HEK293T (cell line): ENCODE data around the gene HOXD12.
A peak's percentile ranks its signal among the peaks of the same experiment; 100 is the strongest.

ENCODE experiments used
- CTCF ChIA-PET: fragments of 350-600 bp; formaldehyde crosslinking; extraction: SDS; loops from one replicate; lab custom pipeline; 2021; ENCODE audit warnings: antibody characterized with exemption, inconsistent platforms; lab: Yijun Ruan, JAX
- POLR2A ChIA-PET: fragments of 350-600 bp; formaldehyde crosslinking; extraction: SDS; loops from one replicate; lab custom pipeline; 2020; ENCODE audit warnings: antibody characterized with exemption, inconsistent platforms; lab: Yijun Ruan, JAX
- DNase-seq: peaks from one replicate; pipeline ENCODE4 v3.0.0; 2012; ENCODE audit warnings: mixed read lengths; ENCODE audit errors: extremely low spot score
- ARNT ChIP-seq: fragments of 450-650 bp; IDR thresholded peaks from 2 replicates; pipeline ENCODE4 v1.6.1; 2017; ENCODE audit warnings: mild to moderate bottlenecking
- BHLHE40 ChIP-seq: fragments of 450-650 bp; IDR thresholded peaks from 2 replicates; pipeline ENCODE4 v1.6.1; 2016; ENCODE audit warnings: mild to moderate bottlenecking, moderate library complexity, borderline replicate concordance
- CTBP1 ChIP-seq: fragments of 450-650 bp; IDR thresholded peaks from 2 replicates; pipeline ENCODE4 v1.6.1; 2016; ENCODE audit warnings: borderline replicate concordance
- ELF4 ChIP-seq: fragments of 450-650 bp; IDR thresholded peaks from 2 replicates; pipeline ENCODE4 v1.6.1; 2017; ENCODE audit warnings: antibody characterized with exemption
- FOXA1 ChIP-seq: fragments of 450-650 bp; IDR thresholded peaks from 2 replicates; pipeline ENCODE4 v1.6.1; 2016; ENCODE audit warnings: mild to moderate bottlenecking
- FOXK2 ChIP-seq: fragments of 450-650 bp; IDR thresholded peaks from 2 replicates; pipeline ENCODE4 v1.6.1; 2016; ENCODE audit warnings: mild to moderate bottlenecking
- FOXM1 ChIP-seq: fragments of 450-650 bp; IDR thresholded peaks from 2 replicates; pipeline ENCODE4 v1.6.1; 2017; ENCODE audit warnings: mild to moderate bottlenecking, borderline replicate concordance
- HDGF ChIP-seq: fragments of 450-650 bp; IDR thresholded peaks from 2 replicates; pipeline ENCODE4 v1.6.1; 2017; ENCODE audit warnings: antibody characterized with exemption, borderline replicate concordance
- L3MBTL2 ChIP-seq: fragments of 450-650 bp; conservative IDR thresholded peaks from 2 replicates; pipeline ENCODE4 v1.6.1; 2016; ENCODE audit warnings: mild to moderate bottlenecking
- LEF1 ChIP-seq: fragments of 450-650 bp; IDR thresholded peaks from 2 replicates; pipeline ENCODE4 v1.6.1; 2017; ENCODE audit warnings: mild to moderate bottlenecking, borderline replicate concordance
- NFRKB ChIP-seq: fragments of 450-650 bp; IDR thresholded peaks from 2 replicates; pipeline ENCODE4 v1.6.1; 2016; ENCODE audit warnings: mild to moderate bottlenecking, moderate library complexity
- PKNOX1 ChIP-seq: fragments of 450-650 bp; IDR thresholded peaks from 2 replicates; pipeline ENCODE4 v1.6.1; 2016
- SP1 ChIP-seq: fragments of 450-650 bp; IDR thresholded peaks from 2 replicates; pipeline ENCODE4 v1.6.1; 2017
- SUZ12 ChIP-seq: fragments of 450-650 bp; IDR thresholded peaks from 2 replicates; pipeline ENCODE4 v1.6.1; 2016; ENCODE audit warnings: mild to moderate bottlenecking
- TARDBP ChIP-seq: fragments of 450-650 bp; IDR thresholded peaks from 2 replicates; pipeline ENCODE4 v1.6.1; 2016
- ZNF384 ChIP-seq: fragments of 450-650 bp; IDR thresholded peaks from 2 replicates; pipeline ENCODE4 v1.6.1; 2016

HOXD12 gene

GRCh38 chr2:176126929-176127773, 27.6 kb downstream of the HOXD12 start:
- ChIA-PET POLR2A (interaction anchor here (0.8 to 3.8 kb wide), 2 partner anchors 22 to 33 kb away, joined by 3 to 24 read pairs; no protein-coding TSS in a partner anchor), CTCF (interaction anchor here (0.5 to 2.8 kb wide), 16 partner anchors 9 to 688 kb away, joined by 3 to 25 read pairs (median 4); no protein-coding TSS in a partner anchor)
- DNase-seq = no peak
- no peak for TF ChIP-seq HDGF
- TF ChIP-seq FOXA1 = no peak
- TF ChIP-seq LEF1 = no peak
- TF ChIP-seq CTBP1 = no peak
- no peak for TF ChIP-seq SUZ12
- no peak for TF ChIP-seq ARNT
- TF ChIP-seq NFRKB = no peak
- no peak for TF ChIP-seq FOXM1
- no peak for TF ChIP-seq BHLHE40
- TF ChIP-seq FOXK2 = no peak
- no peak for TF ChIP-seq SP1
- TF ChIP-seq ZNF384 = no peak
- TF ChIP-seq ELF4 = no peak
- TF ChIP-seq TARDBP = no peak
- no peak for TF ChIP-seq L3MBTL2
- no peak for TF ChIP-seq PKNOX1

GRCh38 chr2:176127774-176128072, 28.1 kb downstream of the HOXD12 start:
- no peak for DNase-seq
- ChIA-PET CTCF (interaction anchor here (0.5 to 2.1 kb wide), 9 partner anchors 9 to 526 kb away, joined by 3 to 11 read pairs (median 5); no protein-coding TSS in a partner anchor), POLR2A (interaction anchor here (3.8 kb wide), 1 partner anchor 22 kb away, joined by 24 read pairs; no protein-coding TSS in a partner anchor)
- TF ChIP-seq ZNF384 (no peak), BHLHE40 (no peak), L3MBTL2 (no peak), SP1 (no peak), FOXA1 (no peak), SUZ12 (no peak), PKNOX1 (no peak), ARNT (no peak), HDGF (no peak), FOXK2 (no peak), CTBP1 (no peak), LEF1 (no peak)

- ChIA-PET CTCF (interaction anchor here (0.8 to 2.1 kb wide), 5 partner anchors 8 to 526 kb away, joined by 3 to 10 read pairs (median 5); no protein-coding TSS in a partner anchor), POLR2A (interaction anchor here (3.8 to 5.4 kb wide), 2 partner anchors 23 kb away, joined by 24 to 35 read pairs; partner anchors contain the start of gene HOXD11)
- no peak for DNase-seq
- TF ChIP-seq NFRKB (no peak), L3MBTL2 (no peak), SP1 (no peak), ELF4 (no peak), FOXM1 (no peak), CTBP1 (no peak), HDGF (no peak), SUZ12 (no peak), TARDBP (no peak), ZNF384 (no peak)
Measured at GRCh38 chr2:176128172-176128981, 28.8 kb downstream of the HOXD12 start.

- DNase-seq = no peak
- CTCF ChIA-PET = no interaction called here
- POLR2A ChIA-PET = interaction anchor here (1.4 to 5.4 kb wide), 2 partner anchors 24 to 499 kb away, joined by 3 to 35 read pairs; partner anchors contain the start of gene HOXD11
Measured at GRCh38 chr2:176128982-176129796, 29.6 kb downstream of the HOXD12 start, which contains the start of gene HOXD8. Gene HOXD8, plus strand, starts transcription at chr2:176129705. Its CDS starts 662 bp downstream, at chr2:176130367.

More at GRCh38 chr2:176128982-176129796, 29.6 kb downstream of the HOXD12 start, which contains the start of gene HOXD8:
- TF ChIP-seq PKNOX1 (0 out of 2 replicates have a peak, but pooled peaks have one; percentile 22), TARDBP (peak; percentile 83), ARNT (no peak), L3MBTL2 (peak; percentile 83), CTBP1 (peak; percentile 69), SP1 (no peak)
